Parathyroid adenoma (tissue), 2 donors: Measurements from ENCODE around the gene SPATS2L.

Source experiments
- H2AFZ ChIP-seq: fragments of 300-600 bp; sonication (generic); one replicate; pipeline ENCODE4 v1.7.0; 2017; ENCODE audit warnings: antibody characterized with exemption, mild to moderate bottlenecking
- H3K27ac ChIP-seq: fragments of 300-600 bp; sonication (generic); one replicate; pipeline ENCODE4 v1.7.0; 2017
- H3K27me3 ChIP-seq: fragments of 300-600 bp; sonication (generic); one replicate; pipeline ENCODE4 v1.7.0; 2017; ENCODE audit warnings: low read length; ENCODE audit not compliant: control insufficient read depth, insufficient read depth
- H3K36me3 ChIP-seq: fragments of 300-600 bp; sonication (generic); one replicate; pipeline ENCODE4 v1.7.0; 2017; ENCODE audit warnings: low read length; ENCODE audit not compliant: control insufficient read depth, insufficient read depth
- H3K4me1 ChIP-seq: fragments of 300-600 bp; sonication (generic); one replicate; pipeline ENCODE4 v1.7.0; 2017; ENCODE audit warnings: control low read depth
- H3K4me2 ChIP-seq: fragments of 300-600 bp; sonication (generic); one replicate; pipeline ENCODE4 v1.7.0; 2017; ENCODE audit warnings: low read length
- H3K4me3 ChIP-seq: fragments of 300-600 bp; sonication (generic); one replicate; pipeline ENCODE4 v1.7.0; 2017; ENCODE audit warnings: low read depth, low read length
- H3K79me2 ChIP-seq: fragments of 300-600 bp; sonication (generic); one replicate; pipeline ENCODE4 v1.7.0; 2017; ENCODE audit warnings: control low read depth
- H3K9ac ChIP-seq: fragments of 300-600 bp; sonication (generic); one replicate; pipeline ENCODE4 v1.7.0; 2017; ENCODE audit warnings: mild to moderate bottlenecking
- H3K9me3 ChIP-seq: fragments of 300-600 bp; sonication (generic); one replicate; pipeline ENCODE4 v1.7.0; 2017; ENCODE audit warnings: low read length; ENCODE audit not compliant: control insufficient read depth
- TF ChIP-seq, protein P1 (sequence below): fragments of 300-600 bp; sonication (generic); IDR thresholded peaks from one replicate; pipeline ENCODE4 v1.7.0; 2017; ENCODE audit warnings: antibody characterized with exemption, mild to moderate bottlenecking
- donor health status: primary hyperparathyroidism.

SPATS2L gene

DNA sequence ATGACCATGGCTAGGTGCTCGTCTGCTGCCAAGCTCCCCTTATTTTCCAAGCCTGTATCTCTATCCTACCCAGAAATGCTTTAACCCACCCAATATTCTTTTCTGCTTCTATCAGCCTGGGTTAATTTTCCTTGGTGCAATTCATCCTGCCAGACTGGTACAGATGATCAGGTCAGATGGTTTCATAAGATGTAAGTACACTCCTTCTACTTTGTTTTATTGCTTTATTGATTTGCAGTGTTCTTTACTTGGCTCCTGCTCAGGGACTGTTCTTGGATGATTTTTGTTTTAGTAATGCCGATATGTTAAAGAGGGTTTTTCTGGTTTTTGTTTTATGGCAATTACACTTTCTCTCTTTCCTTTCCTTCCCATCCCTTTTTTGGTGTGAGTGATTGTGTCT, 217.1 kb downstream of the SPATS2L start:
- Histone ChIP-seq H3K9ac (no peak overlapping the region), H3K27me3 (no peaks in the 10 kb centered on the region)

DNA sequence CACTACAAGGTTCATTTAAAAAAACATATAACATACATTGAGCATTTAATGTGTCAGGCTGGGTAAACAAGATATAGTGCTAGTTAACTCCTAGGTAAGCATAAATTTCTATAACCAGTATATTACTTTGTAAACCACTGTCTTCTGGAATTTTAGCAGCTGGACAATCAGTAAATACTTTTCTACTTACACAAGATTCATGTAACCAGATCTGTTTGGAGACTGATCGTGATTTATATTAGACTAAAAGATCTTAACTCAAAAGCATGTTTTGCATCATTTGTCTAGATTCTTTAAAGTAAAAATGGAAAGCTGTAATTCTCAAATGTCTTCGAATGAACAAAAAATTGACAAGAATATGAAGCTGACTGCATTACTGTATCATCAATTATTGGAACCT, 218.6 kb downstream of the SPATS2L start:
- Histone ChIP-seq H3K27me3 (no peaks in the 10 kb centered on the region), H3K9ac (no peak overlapping the region), H3K36me3 (no peaks in the 10 kb centered on the region), H3K79me2 (no peaks in the 10 kb centered on the region), H3K9me3 (no peaks in the 10 kb centered on the region), H3K4me3 (peak overlapping the region; percentile 91), H3K4me2 (peak overlapping the region; percentile 90), H3K4me1 (peaks cover 4% of the 10 kb centered on the region), H3K27ac (no peak overlapping the region), H2AFZ (peak overlapping the region; percentile 72)
- TF ChIP-seq, protein P1, sequence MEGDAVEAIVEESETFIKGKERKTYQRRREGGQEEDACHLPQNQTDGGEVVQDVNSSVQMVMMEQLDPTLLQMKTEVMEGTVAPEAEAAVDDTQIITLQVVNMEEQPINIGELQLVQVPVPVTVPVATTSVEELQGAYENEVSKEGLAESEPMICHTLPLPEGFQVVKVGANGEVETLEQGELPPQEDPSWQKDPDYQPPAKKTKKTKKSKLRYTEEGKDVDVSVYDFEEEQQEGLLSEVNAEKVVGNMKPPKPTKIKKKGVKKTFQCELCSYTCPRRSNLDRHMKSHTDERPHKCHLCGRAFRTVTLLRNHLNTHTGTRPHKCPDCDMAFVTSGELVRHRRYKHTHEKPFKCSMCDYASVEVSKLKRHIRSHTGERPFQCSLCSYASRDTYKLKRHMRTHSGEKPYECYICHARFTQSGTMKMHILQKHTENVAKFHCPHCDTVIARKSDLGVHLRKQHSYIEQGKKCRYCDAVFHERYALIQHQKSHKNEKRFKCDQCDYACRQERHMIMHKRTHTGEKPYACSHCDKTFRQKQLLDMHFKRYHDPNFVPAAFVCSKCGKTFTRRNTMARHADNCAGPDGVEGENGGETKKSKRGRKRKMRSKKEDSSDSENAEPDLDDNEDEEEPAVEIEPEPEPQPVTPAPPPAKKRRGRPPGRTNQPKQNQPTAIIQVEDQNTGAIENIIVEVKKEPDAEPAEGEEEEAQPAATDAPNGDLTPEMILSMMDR = no peak

More for the DNA sequence above, 217.1 kb downstream of the SPATS2L start:
- Histone ChIP-seq H3K27ac (no peak overlapping the region), H3K36me3 (no peaks in the 10 kb centered on the region), H3K4me3 (no peak overlapping the region), H3K4me1 (peaks cover 4% of the 10 kb centered on the region), H3K79me2 (no peaks in the 10 kb centered on the region), H3K4me2 (no peak overlapping the region), H3K9me3 (no peaks in the 10 kb centered on the region), H2AFZ (peak overlapping the region; percentile 5)
- TF ChIP-seq, protein P1 = no peak

DNA sequence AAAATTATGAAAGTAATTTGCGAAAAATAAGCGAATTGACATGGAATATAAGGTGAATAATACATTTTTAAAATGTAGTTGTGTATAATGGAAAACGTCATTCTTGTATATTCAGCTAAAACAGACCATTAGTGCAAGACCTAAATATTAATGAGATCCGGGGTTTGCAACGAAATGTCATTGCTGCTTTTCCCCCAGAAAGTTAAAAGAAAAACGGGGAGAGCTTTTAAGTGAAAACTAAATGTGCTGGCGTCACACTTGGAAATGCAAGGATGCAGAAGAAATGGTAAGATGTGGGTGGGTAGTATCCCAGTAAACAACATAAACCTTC, 219.0 kb downstream of the SPATS2L start:
- H3K4me3 ChIP-seq = peak overlapping the region; percentile 91
- peak overlapping the region; percentile 72 for H2AFZ ChIP-seq
- H3K79me2 ChIP-seq = no peaks in the 10 kb centered on the region
- no peaks in the 10 kb centered on the region for H3K27me3 ChIP-seq
- no peak overlapping the region for H3K9ac ChIP-seq
- no peaks in the 10 kb centered on the region for H3K9me3 ChIP-seq
- peak overlapping the region; percentile 90 for H3K4me2 ChIP-seq
- no peaks in the 10 kb centered on the region for H3K36me3 ChIP-seq
- peaks cover 4% of the 10 kb centered on the region for H3K4me1 ChIP-seq
- TF ChIP-seq, protein P1 = no peak
- no peak overlapping the region for H3K27ac ChIP-seq

DNA sequence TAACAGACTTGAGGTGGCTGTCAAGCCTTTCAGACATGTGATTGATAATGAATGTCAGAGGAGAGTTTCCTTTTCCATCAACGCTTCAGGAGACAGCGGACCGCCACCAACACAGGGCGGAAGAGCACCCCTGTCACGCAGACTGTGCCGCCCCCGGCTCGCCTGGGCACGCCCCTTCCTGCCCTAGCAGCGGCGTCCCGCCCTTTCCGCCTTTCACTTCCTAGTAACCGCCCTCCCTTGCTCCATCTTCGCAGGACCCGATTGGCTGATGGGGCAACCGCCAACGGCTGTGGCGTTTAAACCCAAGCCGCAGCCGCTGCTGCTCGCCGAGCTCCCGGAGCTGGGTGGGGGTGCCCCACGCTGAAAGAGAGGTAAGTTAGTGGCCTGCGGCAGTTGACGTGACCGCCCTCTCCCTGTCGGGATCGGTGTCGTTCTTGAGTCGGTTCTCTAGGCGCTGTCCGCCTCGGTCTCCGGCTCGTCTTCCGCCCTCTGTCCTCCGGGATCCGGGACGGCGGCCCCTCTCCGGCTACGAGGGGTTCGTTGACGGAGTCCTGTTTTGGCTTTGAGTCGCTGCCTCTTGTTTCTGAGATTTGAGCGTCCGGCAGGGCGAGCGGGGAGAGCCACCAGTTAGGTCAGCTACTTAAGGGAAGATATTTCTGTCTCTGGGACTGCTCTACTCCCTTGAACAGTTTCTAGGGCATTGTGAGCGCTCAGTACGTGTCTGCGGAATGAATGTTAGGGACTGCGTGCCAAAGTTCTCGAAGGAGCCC, 219.6 kb downstream of the SPATS2L start, which contains the start of gene SGO2:
TSS of gene SGO2 (plus strand) at position 326 of the 770 bp plus-strand sequence. CDS start 6,769 bp downstream, outside the sequence.
- Histone ChIP-seq H2AFZ (peak within 1 kb of the TSS; percentile 72), H3K9me3 (no peaks in the 10 kb centered on the region), H3K27me3 (no peaks in the 10 kb centered on the region), H3K36me3 (no peaks in the 10 kb centered on the region), H3K9ac (no peak within 1 kb of the TSS), H3K27ac (no peak within 1 kb of the TSS), H3K4me1 (peaks cover 4% of the 10 kb centered on the region), H3K79me2 (no peaks in the 10 kb centered on the region), H3K4me2 (peak within 1 kb of the TSS; percentile 90), H3K4me3 (peak within 1 kb of the TSS; percentile 91)
- TF ChIP-seq, protein P1 = no peak

DNA sequence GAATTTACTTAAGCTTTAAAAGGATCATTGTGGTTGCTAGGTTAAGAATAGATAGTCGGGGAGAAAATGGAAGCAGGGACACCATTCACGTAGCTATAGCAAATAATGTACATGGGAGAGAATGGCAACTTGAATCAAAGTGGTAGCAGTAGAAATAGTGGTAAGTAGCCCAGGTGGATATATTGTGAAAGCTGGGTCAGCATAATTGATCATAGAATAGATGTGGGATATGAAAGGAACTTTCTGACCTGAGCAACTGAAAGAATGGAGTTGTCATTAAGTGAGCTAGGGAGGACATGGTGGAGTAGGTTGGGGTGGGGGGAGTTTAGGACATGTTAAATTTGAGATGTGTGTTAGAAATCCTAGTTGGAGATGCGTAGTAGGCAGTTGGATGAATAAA, 221.7 kb downstream of the SPATS2L start:
- H2AFZ ChIP-seq = no peak overlapping the region
- no peak overlapping the region for H3K27ac ChIP-seq
- no peaks in the 10 kb centered on the region for H3K36me3 ChIP-seq
- TF ChIP-seq, protein P1 = no peak
- H3K4me3 ChIP-seq = no peak overlapping the region
- no peaks in the 10 kb centered on the region for H3K9me3 ChIP-seq
- H3K4me1 ChIP-seq = peaks cover 4% of the 10 kb centered on the region
- no peak overlapping the region for H3K4me2 ChIP-seq
- H3K79me2 ChIP-seq = no peaks in the 10 kb centered on the region
- no peaks in the 10 kb centered on the region for H3K27me3 ChIP-seq
- H3K9ac ChIP-seq = no peak overlapping the region
